Measurements from ENCODE around the gene AKR1C3. TPM values are rescaled to one million over a fixed set of nuclear protein-coding genes. Genes with fewer than 3 reads are reported as not detected.

Gene AKR1C3
- total and polyA plus RNA-seq, 2 experiments from 2014 or later, result 6.9 to 9.1 TPM

DNA sequence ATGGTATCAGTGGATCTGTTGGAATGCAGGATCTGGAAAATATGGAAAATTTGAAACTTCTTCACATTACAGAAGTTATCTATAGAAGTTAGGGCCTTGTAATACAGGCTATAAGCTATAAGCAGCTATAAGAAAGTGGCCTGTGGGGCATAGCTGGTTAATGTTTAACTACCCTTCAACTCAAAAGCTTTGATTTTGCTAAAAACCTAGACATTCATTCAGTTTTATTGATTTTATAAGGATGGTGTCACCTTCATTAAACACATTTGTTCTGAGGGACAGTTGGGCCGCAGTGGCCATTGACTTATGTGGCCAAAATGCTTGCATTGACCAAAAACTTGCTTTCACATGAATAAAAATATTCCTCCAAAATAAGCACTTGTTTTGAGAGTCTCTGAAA is 13.1 kb upstream of the AKR1C3 start:
- Mint-ChIP-seq H3K9me3 (no peaks in the 10 kb centered on the region), H3K4me1 (peaks cover 6% of the 10 kb centered on the region; the same call in 2 of the 3 replicates), H3K27me3 (ENCODE audit: insufficient read depth, low read depth, poor library complexity) (no peaks in the 10 kb centered on the region), H3K4me3 (no peak overlapping the region), H3K36me3 (ENCODE audit: low read depth) (no peaks in the 10 kb centered on the region), H3K27ac (no peak overlapping the region)
- TF ChIP-seq EZH2phosphoT487 (IDR thresholded peaks at IDR 0.05; ENCODE audit: unreplicated experiment) (no peak), POLR2AphosphoS5 (IDR thresholded peaks at IDR 0.05; ENCODE audit: low read depth) (no peak), JUNB (IDR thresholded peaks at IDR 0.05; ENCODE audit: unreplicated experiment) (no peak)
- TF ChIP-seq, protein P1, sequence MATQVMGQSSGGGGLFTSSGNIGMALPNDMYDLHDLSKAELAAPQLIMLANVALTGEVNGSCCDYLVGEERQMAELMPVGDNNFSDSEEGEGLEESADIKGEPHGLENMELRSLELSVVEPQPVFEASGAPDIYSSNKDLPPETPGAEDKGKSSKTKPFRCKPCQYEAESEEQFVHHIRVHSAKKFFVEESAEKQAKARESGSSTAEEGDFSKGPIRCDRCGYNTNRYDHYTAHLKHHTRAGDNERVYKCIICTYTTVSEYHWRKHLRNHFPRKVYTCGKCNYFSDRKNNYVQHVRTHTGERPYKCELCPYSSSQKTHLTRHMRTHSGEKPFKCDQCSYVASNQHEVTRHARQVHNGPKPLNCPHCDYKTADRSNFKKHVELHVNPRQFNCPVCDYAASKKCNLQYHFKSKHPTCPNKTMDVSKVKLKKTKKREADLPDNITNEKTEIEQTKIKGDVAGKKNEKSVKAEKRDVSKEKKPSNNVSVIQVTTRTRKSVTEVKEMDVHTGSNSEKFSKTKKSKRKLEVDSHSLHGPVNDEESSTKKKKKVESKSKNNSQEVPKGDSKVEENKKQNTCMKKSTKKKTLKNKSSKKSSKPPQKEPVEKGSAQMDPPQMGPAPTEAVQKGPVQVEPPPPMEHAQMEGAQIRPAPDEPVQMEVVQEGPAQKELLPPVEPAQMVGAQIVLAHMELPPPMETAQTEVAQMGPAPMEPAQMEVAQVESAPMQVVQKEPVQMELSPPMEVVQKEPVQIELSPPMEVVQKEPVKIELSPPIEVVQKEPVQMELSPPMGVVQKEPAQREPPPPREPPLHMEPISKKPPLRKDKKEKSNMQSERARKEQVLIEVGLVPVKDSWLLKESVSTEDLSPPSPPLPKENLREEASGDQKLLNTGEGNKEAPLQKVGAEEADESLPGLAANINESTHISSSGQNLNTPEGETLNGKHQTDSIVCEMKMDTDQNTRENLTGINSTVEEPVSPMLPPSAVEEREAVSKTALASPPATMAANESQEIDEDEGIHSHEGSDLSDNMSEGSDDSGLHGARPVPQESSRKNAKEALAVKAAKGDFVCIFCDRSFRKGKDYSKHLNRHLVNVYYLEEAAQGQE (IDR thresholded peaks at IDR 0.05; ENCODE audit: unreplicated experiment), result no peak
- ATAC-seq (no peak), DNase-seq (ENCODE audit: low spot score) (no peak)
- no peaks in the 10 kb centered on the region for H3K27me3 ChIP-seq (ENCODE audit: insufficient read depth)
- H3K4me3 ChIP-seq, result no peak overlapping the region
- no peak overlapping the region for H3K27ac ChIP-seq (ENCODE audit: low read depth)
- H3K9me2 ChIP-seq (ENCODE audit: insufficient read depth), result no peaks in the 10 kb centered on the region
- H3F3A ChIP-seq (replicated peaks; ENCODE audit: low read depth), result no peaks in the 10 kb centered on the region
- H3K4me2 ChIP-seq, result no peak overlapping the region
- no peaks in the 10 kb centered on the region for H3K79me2 ChIP-seq (replicated peaks; ENCODE audit: insufficient read depth)
- no peaks in the 10 kb centered on the region for H3K4me1 ChIP-seq (ENCODE audit: insufficient read depth)
- H4K20me1 ChIP-seq (replicated peaks; ENCODE audit: insufficient read depth), result no peaks in the 10 kb centered on the region
- no peaks in the 10 kb centered on the region for H3K36me3 ChIP-seq (ENCODE audit: insufficient read depth)
- no peak overlapping the region for H2AFZ ChIP-seq

DNA sequence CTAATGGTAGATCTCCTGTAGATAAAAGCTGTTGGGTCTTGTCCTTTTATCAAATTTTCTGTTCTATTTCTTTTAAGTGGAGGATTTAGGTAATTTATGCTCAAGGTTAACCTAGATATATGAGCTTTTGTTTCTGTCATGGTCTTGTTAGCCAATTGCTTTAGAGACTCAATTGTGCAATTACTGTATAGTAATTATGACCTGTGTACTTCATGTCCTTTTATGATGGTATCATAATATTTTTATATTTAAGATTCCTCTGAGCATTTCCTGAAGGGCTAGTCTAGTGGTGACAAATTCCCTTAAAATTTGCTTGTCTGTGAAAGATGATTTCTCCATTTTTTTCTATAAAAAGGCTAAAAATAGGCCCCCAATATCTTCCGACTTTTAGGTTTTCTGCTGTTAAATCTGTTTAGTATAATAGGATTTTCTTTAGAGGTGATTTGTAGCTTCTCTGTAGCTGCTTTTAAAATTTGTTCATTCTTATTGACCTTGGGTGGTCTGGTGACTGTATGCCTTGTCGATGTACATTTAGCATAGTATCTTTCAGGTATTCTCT is 5.4 kb upstream of the AKR1C3 start:
- no peak overlapping the region for H3K4me3 Mint-ChIP-seq
- no peak overlapping the region for H3K4me3 ChIP-seq
- no peaks in the 10 kb centered on the region for H3K4me1 Mint-ChIP-seq
- H3K27me3 ChIP-seq (ENCODE audit: insufficient read depth), result no peaks in the 10 kb centered on the region
- H3K9me2 ChIP-seq (ENCODE audit: insufficient read depth), result no peaks in the 10 kb centered on the region
- no peak overlapping the region for H3K27ac ChIP-seq (ENCODE audit: low read depth)
- no peak overlapping the region for H3K4me2 ChIP-seq
- no peak overlapping the region for H2AFZ ChIP-seq
- H3K27me3 Mint-ChIP-seq (ENCODE audit: insufficient read depth, low read depth, poor library complexity), result no peaks in the 10 kb centered on the region
- no peaks in the 10 kb centered on the region for H3K36me3 Mint-ChIP-seq (ENCODE audit: low read depth)
- no peaks in the 10 kb centered on the region for H3K79me2 ChIP-seq (replicated peaks; ENCODE audit: insufficient read depth)
- no peaks in the 10 kb centered on the region for H3K36me3 ChIP-seq (ENCODE audit: insufficient read depth)
- H3K4me1 ChIP-seq (ENCODE audit: insufficient read depth), result no peaks in the 10 kb centered on the region
- no peak overlapping the region for H3K27ac Mint-ChIP-seq
- no peaks in the 10 kb centered on the region for H3F3A ChIP-seq (replicated peaks; ENCODE audit: low read depth)
- DNase-seq (ENCODE audit: low spot score) (no peak), ATAC-seq (no peak)
- no peaks in the 10 kb centered on the region for H3K9me3 Mint-ChIP-seq
- H4K20me1 ChIP-seq (replicated peaks; ENCODE audit: insufficient read depth), result no peaks in the 10 kb centered on the region
- no peak for TF ChIP-seq JUNB (IDR thresholded peaks at IDR 0.05; ENCODE audit: unreplicated experiment)
- TF ChIP-seq, protein P1 (IDR thresholded peaks at IDR 0.05; ENCODE audit: unreplicated experiment), result no peak
- no peak for TF ChIP-seq STAT1 (IDR thresholded peaks at IDR 0.05; ENCODE audit: unreplicated experiment)
- no peak for TF ChIP-seq NANOG (IDR thresholded peaks at IDR 0.05; ENCODE audit: borderline replicate concordance)
- no peak for TF ChIP-seq EZH2 (IDR thresholded peaks at IDR 0.05; ENCODE audit: low read depth, unreplicated experiment)
- TF ChIP-seq, protein P2, sequence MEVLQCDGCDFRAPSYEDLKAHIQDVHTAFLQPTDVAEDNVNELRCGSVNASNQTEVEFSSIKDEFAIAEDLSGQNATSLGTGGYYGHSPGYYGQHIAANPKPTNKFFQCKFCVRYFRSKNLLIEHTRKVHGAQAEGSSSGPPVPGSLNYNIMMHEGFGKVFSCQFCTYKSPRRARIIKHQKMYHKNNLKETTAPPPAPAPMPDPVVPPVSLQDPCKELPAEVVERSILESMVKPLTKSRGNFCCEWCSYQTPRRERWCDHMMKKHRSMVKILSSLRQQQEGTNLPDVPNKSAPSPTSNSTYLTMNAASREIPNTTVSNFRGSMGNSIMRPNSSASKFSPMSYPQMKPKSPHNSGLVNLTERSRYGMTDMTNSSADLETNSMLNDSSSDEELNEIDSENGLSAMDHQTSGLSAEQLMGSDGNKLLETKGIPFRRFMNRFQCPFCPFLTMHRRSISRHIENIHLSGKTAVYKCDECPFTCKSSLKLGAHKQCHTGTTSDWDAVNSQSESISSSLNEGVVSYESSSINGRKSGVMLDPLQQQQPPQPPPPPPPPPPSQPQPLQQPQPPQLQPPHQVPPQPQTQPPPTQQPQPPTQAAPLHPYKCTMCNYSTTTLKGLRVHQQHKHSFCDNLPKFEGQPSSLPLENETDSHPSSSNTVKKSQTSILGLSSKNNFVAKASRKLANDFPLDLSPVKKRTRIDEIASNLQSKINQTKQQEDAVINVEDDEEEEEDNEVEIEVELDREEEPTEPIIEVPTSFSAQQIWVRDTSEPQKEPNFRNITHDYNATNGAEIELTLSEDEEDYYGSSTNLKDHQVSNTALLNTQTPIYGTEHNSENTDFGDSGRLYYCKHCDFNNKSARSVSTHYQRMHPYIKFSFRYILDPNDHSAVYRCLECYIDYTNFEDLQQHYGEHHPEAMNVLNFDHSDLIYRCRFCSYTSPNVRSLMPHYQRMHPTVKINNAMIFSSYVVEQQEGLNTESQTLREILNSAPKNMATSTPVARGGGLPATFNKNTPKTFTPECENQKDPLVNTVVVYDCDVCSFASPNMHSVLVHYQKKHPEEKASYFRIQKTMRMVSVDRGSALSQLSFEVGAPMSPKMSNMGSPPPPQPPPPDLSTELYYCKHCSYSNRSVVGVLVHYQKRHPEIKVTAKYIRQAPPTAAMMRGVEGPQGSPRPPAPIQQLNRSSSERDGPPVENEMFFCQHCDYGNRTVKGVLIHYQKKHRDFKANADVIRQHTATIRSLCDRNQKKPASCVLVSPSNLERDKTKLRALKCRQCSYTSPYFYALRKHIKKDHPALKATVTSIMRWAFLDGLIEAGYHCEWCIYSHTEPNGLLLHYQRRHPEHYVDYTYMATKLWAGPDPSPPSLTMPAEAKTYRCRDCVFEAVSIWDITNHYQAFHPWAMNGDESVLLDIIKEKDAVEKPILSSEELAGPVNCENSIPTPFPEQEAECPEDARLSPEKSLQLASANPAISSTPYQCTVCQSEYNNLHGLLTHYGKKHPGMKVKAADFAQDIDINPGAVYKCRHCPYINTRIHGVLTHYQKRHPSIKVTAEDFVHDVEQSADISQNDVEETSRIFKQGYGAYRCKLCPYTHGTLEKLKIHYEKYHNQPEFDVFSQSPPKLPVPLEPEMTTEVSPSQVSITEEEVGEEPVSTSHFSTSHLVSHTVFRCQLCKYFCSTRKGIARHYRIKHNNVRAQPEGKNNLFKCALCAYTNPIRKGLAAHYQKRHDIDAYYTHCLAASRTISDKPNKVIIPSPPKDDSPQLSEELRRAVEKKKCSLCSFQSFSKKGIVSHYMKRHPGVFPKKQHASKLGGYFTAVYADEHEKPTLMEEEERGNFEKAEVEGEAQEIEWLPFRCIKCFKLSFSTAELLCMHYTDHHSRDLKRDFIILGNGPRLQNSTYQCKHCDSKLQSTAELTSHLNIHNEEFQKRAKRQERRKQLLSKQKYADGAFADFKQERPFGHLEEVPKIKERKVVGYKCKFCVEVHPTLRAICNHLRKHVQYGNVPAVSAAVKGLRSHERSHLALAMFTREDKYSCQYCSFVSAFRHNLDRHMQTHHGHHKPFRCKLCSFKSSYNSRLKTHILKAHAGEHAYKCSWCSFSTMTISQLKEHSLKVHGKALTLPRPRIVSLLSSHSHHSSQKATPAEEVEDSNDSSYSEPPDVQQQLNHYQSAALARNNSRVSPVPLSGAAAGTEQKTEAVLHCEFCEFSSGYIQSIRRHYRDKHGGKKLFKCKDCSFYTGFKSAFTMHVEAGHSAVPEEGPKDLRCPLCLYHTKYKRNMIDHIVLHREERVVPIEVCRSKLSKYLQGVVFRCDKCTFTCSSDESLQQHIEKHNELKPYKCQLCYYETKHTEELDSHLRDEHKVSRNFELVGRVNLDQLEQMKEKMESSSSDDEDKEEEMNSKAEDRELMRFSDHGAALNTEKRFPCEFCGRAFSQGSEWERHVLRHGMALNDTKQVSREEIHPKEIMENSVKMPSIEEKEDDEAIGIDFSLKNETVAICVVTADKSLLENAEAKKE (CRISPR knock-in tag; IDR thresholded peaks at IDR 0.05), result no peak

Measured in GM23338 (cell line).